Measurements from ENCODE around the gene XRN1. TPM values are rescaled to one million over a fixed set of nuclear protein-coding genes. Genes with fewer than 3 reads are reported as not detected.

XRN1 gene
- total RNA-seq, 1 experiment from 2014 or later = 26.7 TPM

GRCh38 chr3:142359367-142359766 lies 88.5 kb downstream of the XRN1 start:
- ChIA-PET CTCF (no interaction called here), POLR2A (ENCODE audit: low non-redundant PET) (no interaction called here)
- H3K9me3 ChIP-seq (ENCODE audit: low read depth, low read length, poor library complexity, severe bottlenecking) = no peaks in the 10 kb centered on the region
- H3K27me3 ChIP-seq (replicated peaks; ENCODE audit: insufficient read depth, low read depth, low read length, poor library complexity) = no peaks in the 10 kb centered on the region
- H3K27ac ChIP-seq (ENCODE audit: low read depth, low read length, poor library complexity, severe bottlenecking) = no peak overlapping the region
- no peak overlapping the region for H3K4me3 ChIP-seq (ENCODE audit: low read depth, low read length, poor library complexity, severe bottlenecking)
- peaks cover 24% of the 10 kb centered on the region for H3K36me3 ChIP-seq (ENCODE audit: insufficient read depth, low read length, poor library complexity, severe bottlenecking)
- no peak for DNase-seq (ENCODE audit: low spot score)
- intact Hi-C loops (cut with micrococcal nuclease; ENCODE audit: unreplicated experiment) = no loop called here
- H3K4me1 ChIP-seq (ENCODE audit: insufficient read depth, low read length, poor library complexity, severe bottlenecking) = no peaks in the 10 kb centered on the region
- TF ChIP-seq CTCF (conservative IDR thresholded peaks at IDR 0.05; ENCODE audit: low read depth, low read length) = no peak
- no peak for TF ChIP-seq EZH2 (IDR thresholded peaks at IDR 0.05; ENCODE audit: borderline replicate concordance, low read depth, low read length, poor library complexity, severe bottlenecking)
- BruUV-seq (replicated peaks) = no TSS peak

- TF ChIP-seq CTCF (conservative IDR thresholded peaks at IDR 0.05; ENCODE audit: low read depth, low read length) (no peak), EZH2 (IDR thresholded peaks at IDR 0.05; ENCODE audit: borderline replicate concordance, low read depth, low read length, poor library complexity, severe bottlenecking) (no peak)
- POLR2A ChIA-PET (ENCODE audit: low non-redundant PET) = no interaction called here
Measured at GRCh38 chr3:142356818-142357217, 91.0 kb downstream of the XRN1 start.

GRCh38 chr3:142355692-142356091 lies 92.1 kb downstream of the XRN1 start:
- H3K27ac ChIP-seq (ENCODE audit: low read depth, low read length, poor library complexity, severe bottlenecking) = no peak overlapping the region
- no peak for DNase-seq (ENCODE audit: low spot score)
- TF ChIP-seq CTCF (conservative IDR thresholded peaks at IDR 0.05; ENCODE audit: low read depth, low read length) (no peak), EZH2 (IDR thresholded peaks at IDR 0.05; ENCODE audit: borderline replicate concordance, low read depth, low read length, poor library complexity, severe bottlenecking) (no peak)
- CTCF ChIA-PET = no interaction called here
- intact Hi-C loops (cut with micrococcal nuclease; ENCODE audit: unreplicated experiment) = no loop called here
- H3K36me3 ChIP-seq (ENCODE audit: insufficient read depth, low read length, poor library complexity, severe bottlenecking) = peaks cover 11% of the 10 kb centered on the region
- no peak overlapping the region for H3K4me3 ChIP-seq (ENCODE audit: low read depth, low read length, poor library complexity, severe bottlenecking)
- no peaks in the 10 kb centered on the region for H3K9me3 ChIP-seq (ENCODE audit: low read depth, low read length, poor library complexity, severe bottlenecking)
- no peaks in the 10 kb centered on the region for H3K4me1 ChIP-seq (ENCODE audit: insufficient read depth, low read length, poor library complexity, severe bottlenecking)
- H3K27me3 ChIP-seq (replicated peaks; ENCODE audit: insufficient read depth, low read depth, low read length, poor library complexity) = no peaks in the 10 kb centered on the region
- POLR2A ChIA-PET (ENCODE audit: low non-redundant PET) = no interaction called here
- BruUV-seq (replicated peaks) = no TSS peak

More at GRCh38 chr3:142356818-142357217, 91.0 kb downstream of the XRN1 start:
- intact Hi-C loops (cut with micrococcal nuclease; ENCODE audit: unreplicated experiment) = no loop called here
- Histone ChIP-seq H3K36me3 (ENCODE audit: insufficient read depth, low read length, poor library complexity, severe bottlenecking) (peaks cover 17% of the 10 kb centered on the region), H3K4me3 (ENCODE audit: low read depth, low read length, poor library complexity, severe bottlenecking) (no peak overlapping the region), H3K4me1 (ENCODE audit: insufficient read depth, low read length, poor library complexity, severe bottlenecking) (no peaks in the 10 kb centered on the region), H3K27me3 (replicated peaks; ENCODE audit: insufficient read depth, low read depth, low read length, poor library complexity) (no peaks in the 10 kb centered on the region), H3K27ac (ENCODE audit: low read depth, low read length, poor library complexity, severe bottlenecking) (no peak overlapping the region), H3K9me3 (ENCODE audit: low read depth, low read length, poor library complexity, severe bottlenecking) (no peaks in the 10 kb centered on the region)
- no peak for DNase-seq (ENCODE audit: low spot score)
- CTCF ChIA-PET = no interaction called here
- no TSS peak for BruUV-seq (replicated peaks)
